HL-60 (cell line): ENCODE measurements around the gene CILP2.

Experiments used
- CTCF ChIP-seq: IDR thresholded peaks from one replicate; pipeline ENCODE4 v1.5.1; 2011; ENCODE audit warnings: low read length, control low read depth, inconsistent platforms; ENCODE audit not compliant: insufficient read depth
- GABPA ChIP-seq: IDR thresholded peaks from 2 replicates; pipeline ENCODE4 v1.6.1; 2012; ENCODE audit warnings: low read depth
- POLR2AphosphoS5 ChIP-seq: IDR thresholded peaks from 2 replicates; pipeline ENCODE4 v1.6.1; 2012; ENCODE audit warnings: low read depth
- SPI1 ChIP-seq: IDR thresholded peaks from 2 replicates; pipeline ENCODE4 v1.6.1; 2012; ENCODE audit warnings: low read depth, mild to moderate bottlenecking, borderline replicate concordance
- TF ChIP-seq, protein P1 (sequence below): IDR thresholded peaks from 2 replicates; pipeline ENCODE4 v1.6.1; 2012; ENCODE audit warnings: low read depth; ENCODE audit not compliant: insufficient replicate concordance

- TF ChIP-seq CTCF (peak; percentile 28), POLR2AphosphoS5 (no peak), GABPA (no peak), SPI1 (no peak)
- TF ChIP-seq, protein P1, sequence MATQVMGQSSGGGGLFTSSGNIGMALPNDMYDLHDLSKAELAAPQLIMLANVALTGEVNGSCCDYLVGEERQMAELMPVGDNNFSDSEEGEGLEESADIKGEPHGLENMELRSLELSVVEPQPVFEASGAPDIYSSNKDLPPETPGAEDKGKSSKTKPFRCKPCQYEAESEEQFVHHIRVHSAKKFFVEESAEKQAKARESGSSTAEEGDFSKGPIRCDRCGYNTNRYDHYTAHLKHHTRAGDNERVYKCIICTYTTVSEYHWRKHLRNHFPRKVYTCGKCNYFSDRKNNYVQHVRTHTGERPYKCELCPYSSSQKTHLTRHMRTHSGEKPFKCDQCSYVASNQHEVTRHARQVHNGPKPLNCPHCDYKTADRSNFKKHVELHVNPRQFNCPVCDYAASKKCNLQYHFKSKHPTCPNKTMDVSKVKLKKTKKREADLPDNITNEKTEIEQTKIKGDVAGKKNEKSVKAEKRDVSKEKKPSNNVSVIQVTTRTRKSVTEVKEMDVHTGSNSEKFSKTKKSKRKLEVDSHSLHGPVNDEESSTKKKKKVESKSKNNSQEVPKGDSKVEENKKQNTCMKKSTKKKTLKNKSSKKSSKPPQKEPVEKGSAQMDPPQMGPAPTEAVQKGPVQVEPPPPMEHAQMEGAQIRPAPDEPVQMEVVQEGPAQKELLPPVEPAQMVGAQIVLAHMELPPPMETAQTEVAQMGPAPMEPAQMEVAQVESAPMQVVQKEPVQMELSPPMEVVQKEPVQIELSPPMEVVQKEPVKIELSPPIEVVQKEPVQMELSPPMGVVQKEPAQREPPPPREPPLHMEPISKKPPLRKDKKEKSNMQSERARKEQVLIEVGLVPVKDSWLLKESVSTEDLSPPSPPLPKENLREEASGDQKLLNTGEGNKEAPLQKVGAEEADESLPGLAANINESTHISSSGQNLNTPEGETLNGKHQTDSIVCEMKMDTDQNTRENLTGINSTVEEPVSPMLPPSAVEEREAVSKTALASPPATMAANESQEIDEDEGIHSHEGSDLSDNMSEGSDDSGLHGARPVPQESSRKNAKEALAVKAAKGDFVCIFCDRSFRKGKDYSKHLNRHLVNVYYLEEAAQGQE = no peak
Measured at GRCh38 chr19:19552798-19553197, 14.7 kb downstream of the CILP2 start.
